SK-N-SH treated with all-trans-retinoic acid at 6 μM for 48 hours (cell line): ENCODE data around the gene CACNA1C.

Source experiments
- ATAC-seq: fragments of 200-7000 bp; cut with Tn5 transposase; 3 replicates; pipeline ENCODE4 v1.9.1; 2020; ENCODE audit warnings: mild to moderate bottlenecking, moderate library complexity
- ARNTL ChIP-seq: fragments of 450-650 bp; formaldehyde crosslinking; IDR thresholded peaks from 2 replicates; pipeline ENCODE4 v1.5.0; 2020; ENCODE audit warnings: low read depth, mild to moderate bottlenecking, moderate library complexity, borderline replicate concordance
- CSDC2 ChIP-seq: fragments of 250-450 bp; sonication (Bioruptor Pico); IDR thresholded peaks from 2 replicates; pipeline ENCODE4 v1.5.0; 2020; ENCODE audit warnings: mild to moderate bottlenecking, moderate library complexity
- CSRNP3 ChIP-seq: fragments of 250-450 bp; sonication (Bioruptor Pico); IDR thresholded peaks from 2 replicates; pipeline ENCODE4 v1.5.1; 2021; ENCODE audit warnings: mild to moderate bottlenecking, moderate library complexity
- ESRRG ChIP-seq: fragments of 250-450 bp; sonication (Bioruptor Pico); IDR thresholded peaks from 2 replicates; pipeline ENCODE4 v1.6.1; 2021; ENCODE audit warnings: mild to moderate bottlenecking
- GLIS3 ChIP-seq: fragments of 250-450 bp; sonication (Bioruptor Pico); IDR thresholded peaks from 2 replicates; pipeline ENCODE4 v1.5.0; 2020; ENCODE audit warnings: mild to moderate bottlenecking, moderate library complexity
- OSR1 ChIP-seq: fragments of 250-450 bp; sonication (Bioruptor Pico); IDR thresholded peaks from 2 replicates; pipeline ENCODE4 v1.8.0; 2022; ENCODE audit warnings: moderate library complexity, mild to moderate bottlenecking, inconsistent platforms
- POU6F1 ChIP-seq: fragments of 250-450 bp; sonication (Bioruptor Pico); IDR thresholded peaks from 2 replicates; pipeline ENCODE4 v1.8.0; 2021; ENCODE audit warnings: low read depth, mild to moderate bottlenecking, moderate library complexity, borderline replicate concordance
- PPARA ChIP-seq: fragments of 250-450 bp; sonication (Bioruptor Pico); IDR thresholded peaks from 2 replicates; pipeline ENCODE4 v1.5.0; 2020; ENCODE audit warnings: mild to moderate bottlenecking, borderline replicate concordance
- RARB ChIP-seq: fragments of 250-450 bp; sonication (Bioruptor Pico); IDR thresholded peaks from 2 replicates; pipeline ENCODE4 v1.8.0; 2021; ENCODE audit warnings: mild to moderate bottlenecking, moderate library complexity
- SNAI2 ChIP-seq: fragments of 250-450 bp; sonication (Bioruptor Pico); IDR thresholded peaks from 2 replicates; pipeline ENCODE4 v1.5.0; 2020; ENCODE audit warnings: mild to moderate bottlenecking, moderate library complexity
- TCF4 ChIP-seq: fragments of 250-450 bp; sonication (Bioruptor Pico); IDR thresholded peaks from 2 replicates; pipeline ENCODE4 v1.8.0; 2021; ENCODE audit warnings: mild to moderate bottlenecking, moderate library complexity, borderline replicate concordance
- TOX ChIP-seq: fragments of 250-450 bp; sonication (Bioruptor Pico); IDR thresholded peaks from 2 replicates; pipeline ENCODE4 v1.8.0; 2021; ENCODE audit warnings: mild to moderate bottlenecking, moderate library complexity, borderline replicate concordance
- TSHZ2 ChIP-seq: fragments of 250-450 bp; sonication (Bioruptor Pico); IDR thresholded peaks from 2 replicates; pipeline ENCODE4 v1.5.0; 2020; ENCODE audit warnings: mild to moderate bottlenecking, moderate library complexity
- ZC3H10 ChIP-seq: fragments of 250-450 bp; sonication (Bioruptor Pico); IDR thresholded peaks from 2 replicates; pipeline ENCODE4 v1.5.1; 2021; ENCODE audit warnings: mild to moderate bottlenecking, moderate library complexity
- ZFP3 ChIP-seq: fragments of 250-450 bp; sonication (Bioruptor Pico); IDR thresholded peaks from 2 replicates; pipeline ENCODE4 v1.5.0; 2020; ENCODE audit warnings: mild to moderate bottlenecking, moderate library complexity
- ZFP30 ChIP-seq: fragments of 450-650 bp; formaldehyde crosslinking; IDR thresholded peaks from 2 replicates; pipeline ENCODE4 v1.5.0; 2022; ENCODE audit warnings: mild to moderate bottlenecking, moderate library complexity
- ZNF70 ChIP-seq: fragments of 450-650 bp; formaldehyde crosslinking; IDR thresholded peaks from 2 replicates; pipeline ENCODE4 v1.5.0; 2020; ENCODE audit warnings: mild to moderate bottlenecking, moderate library complexity
- ZNF8 ChIP-seq: fragments of 450-650 bp; formaldehyde crosslinking; IDR thresholded peaks from 2 replicates; pipeline ENCODE4 v1.5.0; 2020; ENCODE audit warnings: mild to moderate bottlenecking, moderate library complexity
- TF ChIP-seq, protein P1 (sequence below): fragments of 250-450 bp; sonication (Bioruptor Pico); IDR thresholded peaks from 2 replicates; pipeline ENCODE4 v1.8.0; 2020; ENCODE audit warnings: mild to moderate bottlenecking, moderate library complexity, borderline replicate concordance
- TF ChIP-seq, protein P2 (sequence below): fragments of 250-450 bp; sonication (Bioruptor Pico); IDR thresholded peaks from 2 replicates; pipeline ENCODE4 v1.5.1; 2020; ENCODE audit warnings: low read depth, mild to moderate bottlenecking, moderate library complexity

CACNA1C gene

DNA sequence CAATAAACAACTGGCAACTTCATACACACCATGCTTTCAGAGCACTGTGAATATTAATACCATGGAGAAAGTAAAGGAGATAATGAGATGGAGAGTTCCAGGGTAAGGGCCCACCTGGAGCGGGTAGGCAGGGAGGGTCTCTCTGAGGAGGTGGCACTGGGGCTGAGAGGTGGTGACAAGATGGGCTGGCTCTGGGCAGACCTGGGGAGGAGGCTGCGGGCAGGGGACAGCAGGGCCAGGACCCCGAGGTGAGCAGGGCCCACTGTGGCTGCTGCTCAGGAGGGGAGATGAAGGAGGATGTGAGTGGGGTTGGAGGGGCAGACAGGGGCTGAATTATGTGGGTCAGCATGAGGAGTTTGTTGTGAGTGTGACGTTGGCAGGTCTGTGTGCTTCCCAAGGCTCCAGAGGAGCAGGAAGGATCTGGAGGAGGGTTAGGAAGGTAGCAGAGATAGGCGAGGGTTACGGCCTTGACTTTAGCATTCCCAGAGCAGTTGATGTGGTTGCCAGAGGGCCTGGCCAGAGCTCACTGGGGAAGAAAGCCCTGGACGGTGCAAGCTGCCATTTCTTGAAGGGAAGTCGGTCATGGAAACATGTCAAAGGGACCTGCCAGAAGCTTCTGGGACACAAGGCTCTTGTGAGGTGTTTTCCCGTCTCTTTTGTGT, 88.2 kb downstream of the CACNA1C start:
- no peak for TF ChIP-seq ZNF8 (CRISPR knock-in tag)
- TF ChIP-seq GLIS3 (CRISPR knock-in tag): no peak
- TF ChIP-seq ZFP30 (CRISPR knock-in tag): no peak
- no peak for TF ChIP-seq ARNTL (CRISPR knock-in tag)
- TF ChIP-seq, protein P1, sequence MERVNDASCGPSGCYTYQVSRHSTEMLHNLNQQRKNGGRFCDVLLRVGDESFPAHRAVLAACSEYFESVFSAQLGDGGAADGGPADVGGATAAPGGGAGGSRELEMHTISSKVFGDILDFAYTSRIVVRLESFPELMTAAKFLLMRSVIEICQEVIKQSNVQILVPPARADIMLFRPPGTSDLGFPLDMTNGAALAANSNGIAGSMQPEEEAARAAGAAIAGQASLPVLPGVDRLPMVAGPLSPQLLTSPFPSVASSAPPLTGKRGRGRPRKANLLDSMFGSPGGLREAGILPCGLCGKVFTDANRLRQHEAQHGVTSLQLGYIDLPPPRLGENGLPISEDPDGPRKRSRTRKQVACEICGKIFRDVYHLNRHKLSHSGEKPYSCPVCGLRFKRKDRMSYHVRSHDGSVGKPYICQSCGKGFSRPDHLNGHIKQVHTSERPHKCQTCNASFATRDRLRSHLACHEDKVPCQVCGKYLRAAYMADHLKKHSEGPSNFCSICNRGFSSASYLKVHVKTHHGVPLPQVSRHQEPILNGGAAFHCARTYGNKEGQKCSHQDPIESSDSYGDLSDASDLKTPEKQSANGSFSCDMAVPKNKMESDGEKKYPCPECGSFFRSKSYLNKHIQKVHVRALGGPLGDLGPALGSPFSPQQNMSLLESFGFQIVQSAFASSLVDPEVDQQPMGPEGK: no peak
- TF ChIP-seq POU6F1 (CRISPR knock-in tag): no peak
- no peak for TF ChIP-seq PPARA (CRISPR knock-in tag)
- no peak for TF ChIP-seq CSDC2
- TF ChIP-seq ESRRG: no peak
- no peak for TF ChIP-seq RARB (CRISPR knock-in tag)
- TF ChIP-seq TSHZ2 (CRISPR knock-in tag): no peak
- no peak for TF ChIP-seq ZNF70 (CRISPR knock-in tag)
- TF ChIP-seq ZFP3: no peak
- TF ChIP-seq TOX (CRISPR knock-in tag): no peak
- no peak for TF ChIP-seq CSRNP3 (CRISPR knock-in tag)
- no peak for TF ChIP-seq SNAI2 (CRISPR knock-in tag)
- ATAC-seq: no peak

DNA sequence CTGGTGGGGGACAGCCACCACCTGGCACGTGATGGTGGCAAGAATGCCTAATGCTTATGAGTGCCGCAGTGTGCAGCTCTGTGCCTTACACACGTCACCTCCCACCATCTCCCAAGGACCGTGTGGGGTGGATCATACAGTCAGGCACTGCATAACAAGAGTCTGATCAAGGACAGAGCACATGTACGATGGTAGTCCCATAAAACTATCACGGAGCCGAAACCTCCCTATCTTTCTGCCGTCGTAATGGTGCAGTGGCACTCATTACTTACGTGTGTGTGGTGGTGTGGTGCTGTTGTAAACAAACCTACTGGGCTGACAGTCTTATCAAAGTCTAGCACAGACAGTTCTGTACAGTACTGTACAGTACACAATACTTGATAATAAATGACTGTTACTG, 89.3 kb downstream of the CACNA1C start:
- TF ChIP-seq CSRNP3 (CRISPR knock-in tag) (no peak), ZNF70 (CRISPR knock-in tag) (no peak)
- no peak for ATAC-seq

DNA sequence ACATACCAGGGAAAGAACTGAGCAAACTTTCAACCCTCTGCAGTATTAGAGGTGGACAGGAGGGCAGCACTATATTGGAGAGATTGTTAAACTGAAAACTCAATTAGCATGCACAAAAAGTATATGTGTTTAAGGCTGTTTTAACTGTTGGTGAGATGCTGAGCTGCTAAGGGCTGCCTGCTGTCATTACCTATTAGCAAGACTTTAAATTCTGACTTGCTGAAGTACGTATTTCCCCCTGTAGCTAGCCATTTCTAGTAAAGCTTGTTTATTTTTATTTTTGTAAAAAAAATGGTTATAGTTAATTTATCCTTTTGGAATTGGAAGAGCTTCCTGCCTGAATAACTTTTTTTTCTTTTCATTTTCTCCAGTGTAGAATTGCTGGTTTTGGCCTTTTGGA, 92.2 kb downstream of the CACNA1C start:
- no peak for ATAC-seq
- TF ChIP-seq RARB (CRISPR knock-in tag) (no peak), CSDC2 (no peak)

DNA sequence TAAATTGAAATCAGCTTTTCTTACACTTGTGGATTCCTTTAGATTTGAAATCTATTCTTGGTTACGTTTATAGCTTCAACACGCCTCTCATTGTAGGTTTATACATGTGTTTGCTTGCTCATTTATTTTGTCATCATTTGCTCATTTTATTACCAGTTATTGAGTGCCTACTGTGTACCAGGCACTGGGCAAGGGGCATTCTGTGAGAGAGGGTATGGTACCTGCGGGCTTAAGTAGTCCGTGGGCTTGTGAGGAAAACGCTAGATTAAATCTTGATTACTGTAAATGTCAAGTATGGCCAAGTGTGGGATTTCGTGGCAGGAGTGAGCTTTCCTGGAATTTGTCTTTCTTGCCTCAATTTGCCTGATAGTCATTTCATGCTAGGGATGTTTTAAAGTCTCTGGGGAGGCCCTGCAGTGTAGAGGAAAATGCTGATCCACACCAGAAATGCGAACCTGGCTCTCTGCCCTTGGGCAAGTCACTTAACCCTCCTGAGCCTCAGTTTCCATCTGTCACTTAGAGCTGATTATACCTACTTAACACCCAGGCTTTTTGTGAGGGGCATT, 92.7 kb downstream of the CACNA1C start:
- ATAC-seq: no peak
- no peak for TF ChIP-seq TCF4
- TF ChIP-seq SNAI2 (CRISPR knock-in tag): no peak
- no peak for TF ChIP-seq ZNF8 (CRISPR knock-in tag)
- TF ChIP-seq, protein P1: no peak
- no peak for TF ChIP-seq ZC3H10
- TF ChIP-seq PPARA (CRISPR knock-in tag): no peak
- TF ChIP-seq CSDC2: no peak
- TF ChIP-seq ZFP3: no peak
- TF ChIP-seq OSR1 (CRISPR knock-in tag): no peak
- TF ChIP-seq ZFP30 (CRISPR knock-in tag): no peak
- TF ChIP-seq, protein P2, sequence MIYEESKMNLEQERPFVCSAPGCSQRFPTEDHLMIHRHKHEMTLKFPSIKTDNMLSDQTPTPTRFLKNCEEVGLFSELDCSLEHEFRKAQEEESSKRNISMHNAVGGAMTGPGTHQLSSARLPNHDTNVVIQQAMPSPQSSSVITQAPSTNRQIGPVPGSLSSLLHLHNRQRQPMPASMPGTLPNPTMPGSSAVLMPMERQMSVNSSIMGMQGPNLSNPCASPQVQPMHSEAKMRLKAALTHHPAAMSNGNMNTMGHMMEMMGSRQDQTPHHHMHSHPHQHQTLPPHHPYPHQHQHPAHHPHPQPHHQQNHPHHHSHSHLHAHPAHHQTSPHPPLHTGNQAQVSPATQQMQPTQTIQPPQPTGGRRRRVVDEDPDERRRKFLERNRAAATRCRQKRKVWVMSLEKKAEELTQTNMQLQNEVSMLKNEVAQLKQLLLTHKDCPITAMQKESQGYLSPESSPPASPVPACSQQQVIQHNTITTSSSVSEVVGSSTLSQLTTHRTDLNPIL (CRISPR knock-in tag): no peak
